H1 (cell line): Measurements from ENCODE around the gene PXK. TPM values are rescaled to one million over a fixed set of nuclear protein-coding genes. Genes with fewer than 3 reads are reported as not detected.

Experiments used
- BRCA1 ChIP-seq: IDR thresholded peaks from 2 replicates; pipeline ENCODE4 v1.6.1; 2012; ENCODE audit warnings: low read depth, low read length, improper control_type of control experiment
- RNF2 ChIP-seq: fragments of 200-900, 300-1000 bp; sonication (generic); IDR thresholded peaks from 2 replicates; pipeline ENCODE4 v1.7.1; 2016; ENCODE audit warnings: borderline replicate concordance, low read depth, mild to moderate bottlenecking, antibody characterized with exemption, low read length; ENCODE audit not compliant: poor library complexity, severe bottlenecking; ENCODE audit errors: missing control alignments
- TBP ChIP-seq: IDR thresholded peaks from 2 replicates; pipeline ENCODE4 v1.6.1; 2011; ENCODE audit warnings: low read depth, low read length, improper control_type of control experiment
- polyA plus RNA-seq, 7 experiments: library from polyadenylated mRNA; depleted of rRNA in 3 of 7; stranded (reverse) in 5 of 7; unstranded in 2 of 7; fragments of >200 nt in 5 of 7; fragments of 200-250 nt in 2 of 7; gene quantifications; 1 replicate in 5 of 7; 2 replicates in 1 of 7; 4 replicates in 1 of 7; pipeline versions ENCODE4 v1.2.1 to v1.2.3, GENCODE V29; 2011 to 2013; ENCODE audit warnings: missing spikeins in 2 of 7, mixed read lengths in 2 of 7
- total RNA-seq: library from RNA; stranded (reverse); fragmentation: NEBNext Ultra II Directional; extraction: Animal tissue kit (Norgen Biotek cat#: 25700); gene quantifications from 2 replicates; pipeline ENCODE4 v1.2.1, GENCODE V29; 2021

Gene PXK
- total and polyA plus RNA-seq, 2 of the 8 experiments (the other 6 are each of a cell fraction or from before 2014, with no cell fraction given), result 3.5 to 7.1 TPM

GRCh38 chr3:58324391-58325390 is 8.0 kb upstream of the PXK start (continued):
- TF ChIP-seq RNF2 (no peak), BRCA1 (no peak), TBP (no peak)
